ENCODE data around the gene KCNS3.

- TF ChIP-seq CTCF (IDR thresholded peaks at IDR 0.05) (no peak), POLR2A (IDR thresholded peaks at IDR 0.05) (no peak)
These were observed 33.8 kb downstream of the KCNS3 start for GRCh38 chr2:17912266-17912691.

Measured in adrenal gland (tissue), 5 donors.